HCT116 (cell line): ENCODE measurements around the gene POLK. TPM values are rescaled to one million over a fixed set of nuclear protein-coding genes. Genes with fewer than 3 reads are reported as not detected.

Experiments used
- ATAC-seq: fragments of 200-7000 bp; cut with Tn5 transposase; 2 replicates; pipeline ENCODE4 v1.9.1; 2020; ENCODE audit warnings: mild to moderate bottlenecking, moderate library complexity
- BruUV-seq: library from RNA; stranded (reverse); fragments of 400-500 nt; replicated peaks from 2 replicates; lab custom pipeline; 2021; lab: Mats Ljungman, UMichigan
- CTCF ChIA-PET: fragments of 300-600 bp; sonication (Branson Sonifier 250); formaldehyde crosslinking; loops from one replicate; lab custom pipeline; 2021; ENCODE audit warnings: antibody characterized with exemption; lab: Charles Lee
- POLR2A ChIA-PET: fragments of 300-600, 350-600 bp; sonication (Branson Sonifier 250); formaldehyde crosslinking; loops from one replicate; lab custom pipeline; 2021; ENCODE audit warnings: antibody characterized with exemption; lab: Charles Lee
- RAD21 ChIA-PET, 2 experiments: fragments of 300-600 bp; sonication (Branson Sonifier 250); formaldehyde crosslinking; loops; one replicate each; lab custom pipeline; 2023; ENCODE audit warnings: low total read pairs in 2 of 2; ENCODE audit not compliant: uncharacterized antibody in 2 of 2, unreplicated experiment in 2 of 2, low non-redundant PET in 1 of 2; lab: Charles Lee
- DNase-seq: peaks from one replicate; pipeline ENCODE4 v3.0.0-alpha.2; 2010; ENCODE audit warnings: low read depth, low spot score
- H2AFZ ChIP-seq: fragments of 200-600 bp; shearing (Covaris generic), sonication (generic); 2 replicates; pipeline ENCODE4 v1.6.1; 2017; ENCODE audit warnings: low read depth, mixed run types, mixed read lengths, antibody characterized with exemption, low read length; ENCODE audit not compliant: poor library complexity, severe bottlenecking
- H3K27ac ChIP-seq: 2 replicates; pipeline ENCODE4 v1.5.1; 2012; ENCODE audit warnings: low read depth, low read length
- H3K27me3 ChIP-seq: fragments of 200-600 bp; sonication (generic); 2 replicates; pipeline ENCODE4 v1.6.1; 2016; ENCODE audit warnings: mixed run types, low read length, mixed read lengths; ENCODE audit not compliant: insufficient read depth
- H3K36me3 ChIP-seq, 2 experiments: fragments of 200-500 bp in 1 of 2; fragments of 200-600 bp in 1 of 2; sonication (Bioruptor generic) in 1 of 2; sonication (generic) in 1 of 2; 2 replicates each; pipeline versions ENCODE4 v1.5.1 to v1.6.1; 2014 to 2016; ENCODE audit warnings: low read length in 2 of 2, inconsistent platforms in 1 of 2, mixed read lengths in 1 of 2, mixed run types in 1 of 2; ENCODE audit not compliant: insufficient read depth in 2 of 2, control insufficient read depth in 1 of 2
- H3K4me1 ChIP-seq, 2 experiments: fragments of 200-600 bp in 1 of 2; sonication (generic) in 1 of 2; 2 replicates each; pipeline versions ENCODE4 v1.5.1 to v1.6.1; 2012 to 2017; ENCODE audit warnings: low read length in 2 of 2, inconsistent platforms in 1 of 2, mild to moderate bottlenecking in 1 of 2, mixed read lengths in 1 of 2, mixed run types in 1 of 2, moderate library complexity in 1 of 2; ENCODE audit not compliant: insufficient read depth in 2 of 2, control insufficient read depth in 1 of 2
- H3K4me2 ChIP-seq: fragments of 200-600 bp; sonication (generic); 2 replicates; pipeline ENCODE4 v1.6.1; 2017; ENCODE audit warnings: mixed run types, low read length, mixed read lengths
- H3K4me3 ChIP-seq, 2 experiments: fragments of 200-600 bp in 1 of 2; sonication (generic) in 1 of 2; replicated peaks in 1 of 2; 2 replicates each; pipeline ENCODE4 v1.5.1; 2011 to 2016; ENCODE audit warnings: low read length in 2 of 2, control low read depth in 1 of 2, low read depth in 1 of 2, mild to moderate bottlenecking in 1 of 2, mixed read lengths in 1 of 2, mixed run types in 1 of 2
- H3K79me2 ChIP-seq: fragments of 200-600 bp; sonication (generic); 2 replicates; pipeline ENCODE4 v1.6.1; 2017; ENCODE audit warnings: mild to moderate bottlenecking, mixed run types, low read length, moderate library complexity, mixed read lengths; ENCODE audit not compliant: insufficient read depth
- H3K9ac ChIP-seq: fragments of 200-600 bp; sonication (generic); 2 replicates; pipeline ENCODE4 v1.6.1; 2016; ENCODE audit warnings: low read length, mixed read lengths
- H3K9me2 ChIP-seq: fragments of 200-600 bp; sonication (generic), shearing (Covaris generic); 2 replicates; pipeline ENCODE4 v1.6.1; 2017; ENCODE audit warnings: mixed run types, mild to moderate bottlenecking, moderate library complexity; ENCODE audit not compliant: insufficient read depth
- H3K9me3 ChIP-seq, 2 experiments: fragments of 200-500 bp in 1 of 2; fragments of 200-600 bp in 1 of 2; sonication (Bioruptor generic) in 1 of 2; sonication (generic) in 1 of 2; 2 replicates each; pipeline ENCODE4 v1.6.1; 2014 to 2017; ENCODE audit warnings: low read length in 2 of 2, mixed read lengths in 2 of 2, inconsistent platforms in 1 of 2, low read depth in 1 of 2, mild to moderate bottlenecking in 1 of 2, mixed run types in 1 of 2, moderate library complexity in 1 of 2; ENCODE audit not compliant: control insufficient read depth in 1 of 2, insufficient read depth in 1 of 2
- H4K20me1 ChIP-seq: fragments of 200-600 bp; sonication (generic), shearing (Covaris generic); 2 replicates; pipeline ENCODE4 v1.6.1; 2017; ENCODE audit warnings: mixed run types, mild to moderate bottlenecking, moderate library complexity; ENCODE audit not compliant: insufficient read depth
- CBX3 ChIP-seq: IDR thresholded peaks from 2 replicates; pipeline ENCODE4 v1.6.1; 2012; ENCODE audit warnings: low read depth
- EGR1 ChIP-seq: IDR thresholded peaks from 2 replicates; pipeline ENCODE4 v1.6.1; 2012; ENCODE audit warnings: low read depth
- EZH2 ChIP-seq: fragments of 200-600 bp; sonication (generic); IDR thresholded peaks from 2 replicates; pipeline ENCODE4 v1.6.1; 2017; ENCODE audit warnings: antibody characterized with exemption, mixed run types
- EZH2phosphoT487 ChIP-seq: fragments of 200-600 bp; IDR thresholded peaks from 2 replicates; pipeline ENCODE4 v1.6.1; 2018; ENCODE audit warnings: antibody characterized with exemption, borderline replicate concordance
- FOSL1 ChIP-seq: IDR thresholded peaks from 2 replicates; pipeline ENCODE4 v1.6.1; 2012; ENCODE audit warnings: low read depth
- RAD21 ChIP-seq: IDR thresholded peaks from 2 replicates; pipeline ENCODE4 v1.6.1; 2012; ENCODE audit warnings: low read depth, mild to moderate bottlenecking
- SIN3A ChIP-seq: IDR thresholded peaks from 2 replicates; pipeline ENCODE4 v1.6.1; 2012; ENCODE audit warnings: low read depth
- SP1 ChIP-seq: IDR thresholded peaks from 2 replicates; pipeline ENCODE4 v1.6.1; 2012; ENCODE audit warnings: low read depth
- YY1 ChIP-seq: IDR thresholded peaks from 2 replicates; pipeline ENCODE4 v1.6.1; 2011; ENCODE audit warnings: low read length, low read depth, moderate library complexity, mild to moderate bottlenecking; ENCODE audit not compliant: insufficient replicate concordance; ENCODE audit errors: extremely low read depth
- ZFX ChIP-seq: fragments of 450-650 bp; IDR thresholded peaks from 2 replicates; pipeline ENCODE4 v1.6.1; 2017
- intact Hi-C: fragments of 100-400 bp; cut with micrococcal nuclease; formaldehyde crosslinking; loops from 2 replicates; pipeline ENCODE4 v1.10.0; 2022
- total RNA-seq: library from RNA; stranded (reverse); gene quantifications from one replicate; pipeline ENCODE4 v1.2.1, GENCODE V29; 2021; ENCODE audit not compliant: unreplicated experiment
- TF ChIP-seq, protein P1 (sequence below), 3 experiments: fragments of 200-600 bp in 1 of 3; sonication (generic) in 1 of 3; IDR thresholded peaks in 2 of 3; conservative IDR thresholded peaks in 1 of 3; 2 replicates each; pipeline ENCODE4 v1.5.1; 2012 to 2017; ENCODE audit warnings: low read depth in 2 of 3, low read length in 2 of 3, antibody characterized with exemption in 1 of 3, borderline replicate concordance in 1 of 3, control low read depth in 1 of 3, mild to moderate bottlenecking in 1 of 3, mixed read lengths in 1 of 3, mixed run types in 1 of 3, moderate library complexity in 1 of 3; ENCODE audit not compliant: insufficient read depth in 1 of 3
- TF ChIP-seq, protein P2 (sequence below): IDR thresholded peaks from 2 replicates; pipeline ENCODE4 v1.6.1; 2012
- TF ChIP-seq, protein P3 (sequence below): IDR thresholded peaks from 2 replicates; pipeline ENCODE4 v1.6.1; 2012; ENCODE audit warnings: low read depth
- TF ChIP-seq, protein P4 (sequence below): IDR thresholded peaks from 2 replicates; pipeline ENCODE4 v1.6.1; 2012

POLK gene
- total RNA-seq, 1 experiment from 2014 or later = 17.3 TPM

DNA sequence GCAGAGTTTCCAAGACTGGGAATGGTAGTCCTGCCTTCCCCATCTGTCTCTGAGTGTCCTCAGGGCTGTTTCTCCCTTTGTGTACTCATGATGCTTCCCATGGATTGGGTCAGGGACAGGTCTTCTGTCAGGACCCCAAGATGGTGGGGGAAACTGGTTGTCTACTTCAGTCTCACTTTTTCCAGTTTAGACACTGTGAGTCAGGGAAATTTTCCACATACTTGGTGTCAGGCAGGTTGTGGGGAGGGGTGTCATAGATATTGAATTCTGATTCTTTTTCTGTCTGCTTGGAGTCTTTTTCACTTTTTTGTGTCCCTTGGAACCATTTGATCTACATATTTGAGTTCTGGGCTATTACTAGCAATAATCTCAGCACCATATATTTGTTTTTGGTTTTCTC is 10.3 kb downstream of the POLK start:
- ChIA-PET CTCF (no interaction called here), RAD21 (no interaction called here), POLR2A (no interaction called here)
- H3K9me2 ChIP-seq = no peaks in the 10 kb centered on the region; the same call in 1 of the 2 replicates
- H3K36me3 ChIP-seq = no peaks in the 10 kb centered on the region
- DNase-seq (no peak), ATAC-seq (no peak)
- intact Hi-C loops = no loop called here
- no peaks in the 10 kb centered on the region for H3K4me1 ChIP-seq
- peaks cover 0 to 3% of the 10 kb centered on the region in 2 experiments; a peak in 1 of 4 replicates for H3K9me3 ChIP-seq
- H3K79me2 ChIP-seq = peaks cover 77% of the 10 kb centered on the region
- H3K27me3 ChIP-seq = no peaks in the 10 kb centered on the region
- H3K4me2 ChIP-seq = no peak overlapping the region
- no peaks in the 10 kb centered on the region for H4K20me1 ChIP-seq
- no peak for TF ChIP-seq SP1
- no peak for TF ChIP-seq CBX3
- TF ChIP-seq, protein P1, sequence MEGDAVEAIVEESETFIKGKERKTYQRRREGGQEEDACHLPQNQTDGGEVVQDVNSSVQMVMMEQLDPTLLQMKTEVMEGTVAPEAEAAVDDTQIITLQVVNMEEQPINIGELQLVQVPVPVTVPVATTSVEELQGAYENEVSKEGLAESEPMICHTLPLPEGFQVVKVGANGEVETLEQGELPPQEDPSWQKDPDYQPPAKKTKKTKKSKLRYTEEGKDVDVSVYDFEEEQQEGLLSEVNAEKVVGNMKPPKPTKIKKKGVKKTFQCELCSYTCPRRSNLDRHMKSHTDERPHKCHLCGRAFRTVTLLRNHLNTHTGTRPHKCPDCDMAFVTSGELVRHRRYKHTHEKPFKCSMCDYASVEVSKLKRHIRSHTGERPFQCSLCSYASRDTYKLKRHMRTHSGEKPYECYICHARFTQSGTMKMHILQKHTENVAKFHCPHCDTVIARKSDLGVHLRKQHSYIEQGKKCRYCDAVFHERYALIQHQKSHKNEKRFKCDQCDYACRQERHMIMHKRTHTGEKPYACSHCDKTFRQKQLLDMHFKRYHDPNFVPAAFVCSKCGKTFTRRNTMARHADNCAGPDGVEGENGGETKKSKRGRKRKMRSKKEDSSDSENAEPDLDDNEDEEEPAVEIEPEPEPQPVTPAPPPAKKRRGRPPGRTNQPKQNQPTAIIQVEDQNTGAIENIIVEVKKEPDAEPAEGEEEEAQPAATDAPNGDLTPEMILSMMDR (IDR thresholded peaks at IDR 0.05 in 2 of 3, conservative IDR thresholded peaks at IDR 0.05 in 1 of 3; ENCODE audit: borderline replicate concordance in 1 of 3, insufficient read depth in 1 of 3, low read depth in 2 of 3, low read length in 2 of 3) = no peak
- TF ChIP-seq FOSL1 = no peak
- TF ChIP-seq, protein P2, sequence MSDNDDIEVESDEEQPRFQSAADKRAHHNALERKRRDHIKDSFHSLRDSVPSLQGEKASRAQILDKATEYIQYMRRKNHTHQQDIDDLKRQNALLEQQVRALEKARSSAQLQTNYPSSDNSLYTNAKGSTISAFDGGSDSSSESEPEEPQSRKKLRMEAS = no peak
- TF ChIP-seq, protein P3, sequence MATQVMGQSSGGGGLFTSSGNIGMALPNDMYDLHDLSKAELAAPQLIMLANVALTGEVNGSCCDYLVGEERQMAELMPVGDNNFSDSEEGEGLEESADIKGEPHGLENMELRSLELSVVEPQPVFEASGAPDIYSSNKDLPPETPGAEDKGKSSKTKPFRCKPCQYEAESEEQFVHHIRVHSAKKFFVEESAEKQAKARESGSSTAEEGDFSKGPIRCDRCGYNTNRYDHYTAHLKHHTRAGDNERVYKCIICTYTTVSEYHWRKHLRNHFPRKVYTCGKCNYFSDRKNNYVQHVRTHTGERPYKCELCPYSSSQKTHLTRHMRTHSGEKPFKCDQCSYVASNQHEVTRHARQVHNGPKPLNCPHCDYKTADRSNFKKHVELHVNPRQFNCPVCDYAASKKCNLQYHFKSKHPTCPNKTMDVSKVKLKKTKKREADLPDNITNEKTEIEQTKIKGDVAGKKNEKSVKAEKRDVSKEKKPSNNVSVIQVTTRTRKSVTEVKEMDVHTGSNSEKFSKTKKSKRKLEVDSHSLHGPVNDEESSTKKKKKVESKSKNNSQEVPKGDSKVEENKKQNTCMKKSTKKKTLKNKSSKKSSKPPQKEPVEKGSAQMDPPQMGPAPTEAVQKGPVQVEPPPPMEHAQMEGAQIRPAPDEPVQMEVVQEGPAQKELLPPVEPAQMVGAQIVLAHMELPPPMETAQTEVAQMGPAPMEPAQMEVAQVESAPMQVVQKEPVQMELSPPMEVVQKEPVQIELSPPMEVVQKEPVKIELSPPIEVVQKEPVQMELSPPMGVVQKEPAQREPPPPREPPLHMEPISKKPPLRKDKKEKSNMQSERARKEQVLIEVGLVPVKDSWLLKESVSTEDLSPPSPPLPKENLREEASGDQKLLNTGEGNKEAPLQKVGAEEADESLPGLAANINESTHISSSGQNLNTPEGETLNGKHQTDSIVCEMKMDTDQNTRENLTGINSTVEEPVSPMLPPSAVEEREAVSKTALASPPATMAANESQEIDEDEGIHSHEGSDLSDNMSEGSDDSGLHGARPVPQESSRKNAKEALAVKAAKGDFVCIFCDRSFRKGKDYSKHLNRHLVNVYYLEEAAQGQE = no peak
- no peak for TF ChIP-seq EZH2
- TF ChIP-seq EGR1 = no peak
- no peak for TF ChIP-seq SIN3A
- no peak for TF ChIP-seq ZFX
- no peak for TF ChIP-seq EZH2phosphoT487
- TF ChIP-seq YY1 = no peak
- TF ChIP-seq, protein P4, sequence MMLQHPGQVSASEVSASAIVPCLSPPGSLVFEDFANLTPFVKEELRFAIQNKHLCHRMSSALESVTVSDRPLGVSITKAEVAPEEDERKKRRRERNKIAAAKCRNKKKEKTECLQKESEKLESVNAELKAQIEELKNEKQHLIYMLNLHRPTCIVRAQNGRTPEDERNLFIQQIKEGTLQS = no peak
- no peak for TF ChIP-seq RAD21
- no peak overlapping the region for H2AFZ ChIP-seq
- H3K4me3 ChIP-seq = no peak overlapping the region
- no TSS peak for BruUV-seq
- no peak overlapping the region for H3K9ac ChIP-seq
- no peak overlapping the region for H3K27ac ChIP-seq
